ENCODE results near the gene THOC6.

- TF ChIP-seq POLR2A (IDR thresholded peaks at IDR 0.05) (no peak), CTCF (IDR thresholded peaks at IDR 0.05) (no peak)
Observed at GRCh38 chr16:3046641-3047386, 23.0 kb downstream of the THOC6 start.

Data from thyroid gland (tissue), 4 donors.